OCI-LY1 (cell line): ENCODE results near the gene COL23A1.
A peak's percentile ranks its signal among the peaks of the same experiment; 100 is the strongest.

Experiments
- H2AFZ ChIP-seq: fragments of 200-600 bp; sonication (generic), shearing (Covaris generic); 2 replicates; pipeline ENCODE4 v1.6.0; 2014; ENCODE audit warnings: antibody characterized with exemption, mild to moderate bottlenecking, low read length
- H3F3A ChIP-seq: fragments of 200-600 bp; sonication (generic), shearing (Covaris generic); 2 replicates; pipeline ENCODE4 v1.6.0; 2014; ENCODE audit warnings: mild to moderate bottlenecking, antibody characterized with exemption, low read length, moderate library complexity; ENCODE audit not compliant: insufficient read depth
- H3K27ac ChIP-seq: fragments of 200-600 bp; sonication (generic); 2 replicates; pipeline ENCODE4 v1.5.1; 2014; ENCODE audit warnings: low read length, mixed run types, mild to moderate bottlenecking, low read depth; ENCODE audit not compliant: poor library complexity, severe bottlenecking
- H3K27me3 ChIP-seq: fragments of 200-600 bp; sonication (generic); 2 replicates; pipeline ENCODE4 v1.6.0; 2014; ENCODE audit warnings: antibody characterized with exemption, mild to moderate bottlenecking, low read length, moderate library complexity; ENCODE audit not compliant: insufficient read depth
- H3K36me3 ChIP-seq: fragments of 200-600 bp; sonication (generic); 2 replicates; pipeline ENCODE4 v1.6.1; 2014; ENCODE audit warnings: mild to moderate bottlenecking, antibody characterized with exemption, low read length, moderate library complexity, mixed read lengths; ENCODE audit not compliant: insufficient read depth
- H3K4me1 ChIP-seq: fragments of 200-600 bp; sonication (generic); 2 replicates; pipeline ENCODE4 v1.5.1; 2014; ENCODE audit warnings: mild to moderate bottlenecking, low read length, moderate library complexity; ENCODE audit not compliant: insufficient read depth, severe bottlenecking
- H3K4me2 ChIP-seq: fragments of 200-600 bp; sonication (generic), shearing (Covaris generic); 2 replicates; pipeline ENCODE4 v1.6.1; 2014; ENCODE audit warnings: low read length
- H3K4me3 ChIP-seq: fragments of 200-600 bp; sonication (generic); 2 replicates; pipeline ENCODE4 v1.5.1; 2014; ENCODE audit warnings: low read length, low read depth, mild to moderate bottlenecking, mixed read lengths; ENCODE audit not compliant: poor library complexity, severe bottlenecking
- H3K79me2 ChIP-seq: fragments of 200-600 bp; shearing (Covaris generic); 2 replicates; pipeline ENCODE4 v1.6.1; 2016; ENCODE audit warnings: mixed run types, low read length, mixed read lengths; ENCODE audit not compliant: insufficient read depth
- H3K9ac ChIP-seq: fragments of 200-600 bp; sonication (generic), shearing (Covaris generic); 2 replicates; pipeline ENCODE4 v1.6.1; 2014; ENCODE audit warnings: mild to moderate bottlenecking, low read length, mixed read lengths
- H3K9me2 ChIP-seq: fragments of 200-600 bp; sonication (generic), shearing (Covaris generic); 2 replicates; pipeline ENCODE4 v1.6.1; 2014; ENCODE audit warnings: low read depth, mild to moderate bottlenecking, low read length, mixed read lengths
- H3K9me3 ChIP-seq: fragments of 200-600 bp; shearing (Covaris generic); 2 replicates; pipeline ENCODE4 v1.6.1; 2014; ENCODE audit warnings: low read length, mixed read lengths
- H4K20me1 ChIP-seq: fragments of 200-600 bp; sonication (generic), shearing (Covaris generic); 2 replicates; pipeline ENCODE4 v1.6.0; 2016; ENCODE audit warnings: mild to moderate bottlenecking, low read length; ENCODE audit not compliant: insufficient read depth
- EZH2 ChIP-seq: fragments of 200-600 bp; sonication (generic), shearing (Covaris generic); IDR thresholded peaks from 2 replicates; pipeline ENCODE4 v1.8.0; 2017; ENCODE audit warnings: borderline replicate concordance, mixed run types, mild to moderate bottlenecking, antibody characterized with exemption, low read length, moderate library complexity, mixed read lengths
- TF ChIP-seq, protein P1 (sequence below): fragments of 200-600 bp; sonication (generic), shearing (Covaris generic); IDR thresholded peaks from 2 replicates; pipeline ENCODE4 v1.5.1; 2017; ENCODE audit warnings: mild to moderate bottlenecking, antibody characterized with exemption, low read length, moderate library complexity, mixed read lengths

Gene COL23A1

DNA sequence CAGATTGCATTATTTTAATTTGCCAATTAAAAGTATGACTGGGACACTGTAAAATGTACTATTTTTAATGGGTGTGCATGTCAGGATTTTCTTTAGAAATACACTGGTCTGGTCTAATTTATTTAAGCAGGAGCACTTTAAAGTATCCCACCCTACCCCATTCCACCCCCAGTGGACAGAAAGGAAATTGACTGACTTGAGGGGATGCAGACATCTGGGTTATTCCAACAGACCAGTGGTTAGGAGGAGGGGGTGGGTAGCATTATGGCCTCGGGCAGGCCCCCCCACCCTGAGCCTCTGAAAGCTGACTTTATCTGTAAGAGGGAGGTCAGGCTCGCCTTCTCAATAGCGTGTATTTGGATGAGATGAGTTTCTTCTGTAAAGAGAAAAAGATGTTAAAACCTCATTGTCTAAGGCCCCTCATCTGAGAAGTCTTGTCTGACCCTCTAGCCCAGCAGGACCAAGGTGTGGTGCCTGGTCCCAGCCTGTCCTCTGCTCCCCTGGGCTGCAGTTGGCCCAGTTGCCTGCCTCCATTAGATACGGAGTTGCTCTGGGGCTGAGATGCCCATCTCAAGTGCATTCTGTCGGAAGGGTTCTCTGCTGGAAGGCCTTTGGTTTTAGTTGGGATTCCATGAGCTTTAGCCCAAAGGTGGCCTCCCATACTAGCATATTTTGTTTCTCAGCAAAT lies 381.5 kb downstream of the COL23A1 start:
- Histone ChIP-seq H3K27me3 (no peaks in the 10 kb centered on the region), H3K9ac (no peak overlapping the region), H3K9me3 (no peaks in the 10 kb centered on the region), H2AFZ (no peak overlapping the region), H3K9me2 (no peaks in the 10 kb centered on the region), H3K36me3 (peaks cover 85% of the 10 kb centered on the region), H3K27ac (no peak overlapping the region), H3K4me3 (no peak overlapping the region), H4K20me1 (0 out of 2 replicates have a peak, but pooled peaks cover 3% of the 10 kb centered on the region), H3K4me2 (no peak overlapping the region; the same call in 1 of the 2 replicates), H3F3A (0 out of 2 replicates have a peak, but pooled peaks cover 4% of the 10 kb centered on the region), H3K4me1 (peaks cover 32% of the 10 kb centered on the region), H3K79me2 (peaks cover 42% of the 10 kb centered on the region)
- TF ChIP-seq EZH2, result no peak
- TF ChIP-seq, protein P1, sequence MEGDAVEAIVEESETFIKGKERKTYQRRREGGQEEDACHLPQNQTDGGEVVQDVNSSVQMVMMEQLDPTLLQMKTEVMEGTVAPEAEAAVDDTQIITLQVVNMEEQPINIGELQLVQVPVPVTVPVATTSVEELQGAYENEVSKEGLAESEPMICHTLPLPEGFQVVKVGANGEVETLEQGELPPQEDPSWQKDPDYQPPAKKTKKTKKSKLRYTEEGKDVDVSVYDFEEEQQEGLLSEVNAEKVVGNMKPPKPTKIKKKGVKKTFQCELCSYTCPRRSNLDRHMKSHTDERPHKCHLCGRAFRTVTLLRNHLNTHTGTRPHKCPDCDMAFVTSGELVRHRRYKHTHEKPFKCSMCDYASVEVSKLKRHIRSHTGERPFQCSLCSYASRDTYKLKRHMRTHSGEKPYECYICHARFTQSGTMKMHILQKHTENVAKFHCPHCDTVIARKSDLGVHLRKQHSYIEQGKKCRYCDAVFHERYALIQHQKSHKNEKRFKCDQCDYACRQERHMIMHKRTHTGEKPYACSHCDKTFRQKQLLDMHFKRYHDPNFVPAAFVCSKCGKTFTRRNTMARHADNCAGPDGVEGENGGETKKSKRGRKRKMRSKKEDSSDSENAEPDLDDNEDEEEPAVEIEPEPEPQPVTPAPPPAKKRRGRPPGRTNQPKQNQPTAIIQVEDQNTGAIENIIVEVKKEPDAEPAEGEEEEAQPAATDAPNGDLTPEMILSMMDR, result no peak; the same call in 1 of the 2 replicates

DNA sequence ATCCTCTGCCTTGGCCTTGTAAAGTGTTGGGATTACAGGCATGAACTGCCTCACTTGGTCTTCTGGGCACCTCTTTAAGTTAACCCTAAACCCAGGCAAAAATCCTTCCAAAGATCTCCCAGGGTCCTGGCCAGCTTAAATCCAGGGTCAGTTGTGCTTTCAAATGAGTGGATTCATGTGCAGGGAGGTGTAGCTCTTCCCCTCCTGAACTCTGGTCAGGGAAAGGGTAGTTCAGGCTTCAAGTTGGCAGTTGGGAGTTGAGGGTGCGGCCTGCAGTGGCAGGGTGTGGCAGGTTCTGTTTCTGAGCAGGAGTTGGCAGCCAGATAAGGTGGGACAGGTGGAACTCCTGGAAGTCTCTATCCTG lies 382.3 kb downstream of the COL23A1 start:
- Histone ChIP-seq H3K4me1 (peaks cover 32% of the 10 kb centered on the region), H3F3A (no peaks in the 10 kb centered on the region), H3K4me2 (peak overlapping the region; percentile 8; the same call in 1 of the 2 replicates), H3K79me2 (peaks cover 42% of the 10 kb centered on the region), H2AFZ (no peak overlapping the region), H3K36me3 (peaks cover 77% of the 10 kb centered on the region), H3K27ac (no peak overlapping the region), H3K9ac (no peak overlapping the region), H3K9me2 (no peaks in the 10 kb centered on the region), H3K9me3 (no peaks in the 10 kb centered on the region), H3K4me3 (no peak overlapping the region), H4K20me1 (0 out of 2 replicates have a peak, but pooled peaks cover 3% of the 10 kb centered on the region), H3K27me3 (no peaks in the 10 kb centered on the region)
- TF ChIP-seq EZH2, result no peak
- TF ChIP-seq, protein P1, result no peak

DNA sequence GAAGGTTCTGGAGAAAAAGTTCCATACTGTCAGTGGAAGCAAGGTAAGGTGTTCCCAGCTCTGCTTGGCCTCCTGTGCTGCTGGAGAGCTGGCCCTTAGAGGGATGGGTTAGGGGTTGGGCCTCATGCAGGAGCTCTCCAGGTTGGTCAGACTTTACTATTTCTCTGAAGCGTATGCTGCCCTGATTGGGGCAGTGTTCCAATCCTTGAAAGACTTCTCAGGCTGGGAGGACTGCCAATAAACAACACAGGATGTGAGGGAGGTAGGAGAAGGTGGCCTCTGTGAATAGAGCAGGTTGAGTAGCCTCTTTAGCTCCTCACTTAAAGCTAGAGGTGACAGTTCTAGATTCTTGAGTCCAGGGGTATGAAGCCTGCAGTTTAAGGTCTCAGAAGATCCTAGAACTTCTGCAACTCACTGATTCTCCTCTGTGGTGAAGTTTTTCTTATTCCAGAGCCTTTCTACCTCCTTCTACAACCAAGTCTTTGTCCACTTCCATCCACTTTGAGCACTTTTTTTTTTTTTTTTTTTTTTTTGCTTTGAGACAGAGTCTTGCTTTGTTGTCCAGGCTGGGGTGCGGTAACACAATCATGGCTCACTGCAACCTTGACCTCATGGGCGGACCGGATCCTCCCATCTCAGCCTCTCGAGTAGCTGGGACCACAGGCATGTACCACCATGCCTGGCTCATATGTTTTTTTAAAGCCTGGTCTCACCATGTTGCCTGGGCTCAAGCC lies 382.8 kb downstream of the COL23A1 start:
- no peak overlapping the region for H3K9ac ChIP-seq
- no peak overlapping the region for H3K27ac ChIP-seq
- no peak for TF ChIP-seq EZH2
- TF ChIP-seq, protein P1, result no peak
- peaks cover 32% of the 10 kb centered on the region for H3K4me1 ChIP-seq
- H3K36me3 ChIP-seq, result peaks cover 71% of the 10 kb centered on the region
- H3K27me3 ChIP-seq, result no peaks in the 10 kb centered on the region
- peak overlapping the region; percentile 94 for H3K4me3 ChIP-seq
- no peaks in the 10 kb centered on the region for H3K9me3 ChIP-seq
- peak overlapping the region; percentile 89 for H3K4me2 ChIP-seq
- peaks cover 42% of the 10 kb centered on the region for H3K79me2 ChIP-seq
- H3K9me2 ChIP-seq, result no peaks in the 10 kb centered on the region
- H3F3A ChIP-seq, result no peaks in the 10 kb centered on the region
- H4K20me1 ChIP-seq, result 0 out of 2 replicates have a peak, but pooled peaks cover 3% of the 10 kb centered on the region
- H2AFZ ChIP-seq, result no peak overlapping the region
